H1 (cell line): ENCODE data around the gene HOXA10. TPM values are rescaled to one million over a fixed set of nuclear protein-coding genes. Genes with fewer than 3 reads are reported as not detected.

ENCODE experiments used
- CTCF ChIA-PET: fragments of 300-600 bp; sonication (Branson Sonifier 250); formaldehyde crosslinking; loops from one replicate; lab custom pipeline; 2021; ENCODE audit not compliant: partially characterized antibody; lab: Charles Lee
- POLR2A ChIA-PET: fragments of 300-600 bp; sonication (Branson Sonifier 250); formaldehyde crosslinking; loops from one replicate; lab custom pipeline; 2021; ENCODE audit warnings: inconsistent platforms; ENCODE audit not compliant: partially characterized antibody; lab: Charles Lee
- DNase-seq, 2 experiments: peaks; one replicate each; pipeline versions ENCODE4 v3.0.0 to v3.0.0-alpha.2; 2010 to 2022; ENCODE audit warnings: low spot score in 2 of 2, low read depth in 1 of 2, mixed read lengths in 1 of 2
- FAIRE-seq: peaks from 2 replicates; lab custom pipeline; 2011; peaks lifted over from hg19 to GRCh38; lab: Jason Lieb, UNC
- H2AFZ ChIP-seq: 2 replicates; pipeline ENCODE4 v1.8.1; 2012; ENCODE audit warnings: low read length, inconsistent platforms
- H2AK5ac ChIP-seq: 2 replicates; pipeline ENCODE4 v1.6.1; 2013; ENCODE audit warnings: low read depth, low read length
- H2BK120ac ChIP-seq: replicated peaks from 2 replicates; pipeline ENCODE3; 2013; ENCODE audit warnings: low read depth, low read length, inconsistent platforms
- H2BK12ac ChIP-seq: 2 replicates; pipeline ENCODE4 v1.6.1; 2013; ENCODE audit warnings: low read depth, low read length
- H2BK15ac ChIP-seq: 2 replicates; pipeline ENCODE4 v1.6.1; 2013; ENCODE audit warnings: low read length
- H2BK20ac ChIP-seq: 2 replicates; pipeline ENCODE4 v1.6.1; 2013; ENCODE audit warnings: low read length
- H2BK5ac ChIP-seq: 2 replicates; pipeline ENCODE4 v1.6.1; 2013; ENCODE audit warnings: low read depth, low read length
- H3K14ac ChIP-seq: 2 replicates; pipeline ENCODE4 v1.6.1; 2013; ENCODE audit warnings: inconsistent platforms; ENCODE audit not compliant: insufficient read length
- H3K18ac ChIP-seq: 2 replicates; pipeline ENCODE4 v1.6.1; 2013; ENCODE audit warnings: low read length; ENCODE audit errors: extremely low read depth
- H3K23ac ChIP-seq: 2 replicates; pipeline ENCODE4 v1.6.1; 2013; ENCODE audit warnings: inconsistent platforms; ENCODE audit not compliant: insufficient read length
- H3K23me2 ChIP-seq: 2 replicates; pipeline ENCODE4 v1.6.1; 2013; ENCODE audit warnings: low read depth, low read length
- H3K27ac ChIP-seq: 2 replicates; pipeline ENCODE4 v1.6.1; 2011; ENCODE audit warnings: low read depth, low read length, inconsistent platforms
- H3K27me3 ChIP-seq, 4 experiments: replicated peaks in 1 of 4; 1 replicate in 1 of 4; 2 replicates in 3 of 4; pipeline versions ENCODE4 v1.6.1 to v1.8.1; 2011 to 2013; ENCODE audit warnings: low read length in 3 of 4, mild to moderate bottlenecking in 3 of 4, inconsistent platforms in 2 of 4, mixed read lengths in 2 of 4, moderate library complexity in 1 of 4; ENCODE audit not compliant: control insufficient read depth in 3 of 4, insufficient read depth in 3 of 4; ENCODE audit errors: extremely low read depth in 1 of 4
- H3K36me3 ChIP-seq, 4 experiments: 2 replicates each; pipeline versions ENCODE4 v1.6.1 to v1.8.1; 2011 to 2013; ENCODE audit warnings: mild to moderate bottlenecking in 4 of 4, low read length in 3 of 4, moderate library complexity in 2 of 4, control low read depth in 1 of 4, inconsistent platforms in 1 of 4; ENCODE audit not compliant: insufficient read depth in 4 of 4, control insufficient read depth in 2 of 4
- H3K4ac ChIP-seq: replicated peaks from 2 replicates; pipeline ENCODE3; 2013; ENCODE audit warnings: low read length, low read depth, mixed read lengths, inconsistent platforms; ENCODE audit not compliant: insufficient read length
- H3K4me1 ChIP-seq, 4 experiments: replicated peaks in 1 of 4; 1 replicate in 1 of 4; 2 replicates in 3 of 4; pipeline versions ENCODE4 v1.6.1 to v1.8.1; 2011 to 2013; ENCODE audit warnings: low read length in 3 of 4, inconsistent platforms in 2 of 4, mixed read lengths in 1 of 4; ENCODE audit not compliant: insufficient read depth in 4 of 4, control insufficient read depth in 3 of 4
- H3K4me2 ChIP-seq, 2 experiments: 2 replicates each; pipeline versions ENCODE4 v1.6.1 to v1.8.1; 2011 to 2013; ENCODE audit warnings: low read depth in 2 of 2, low read length in 2 of 2, control low read depth in 1 of 2, inconsistent platforms in 1 of 2, mild to moderate bottlenecking in 1 of 2; ENCODE audit not compliant: insufficient read depth in 1 of 2
- H3K4me3 ChIP-seq, 4 experiments: fragments of 200-600, 300-600 bp in 1 of 4; sonication (generic), shearing (Covaris generic), sonication (Bioruptor Twin) in 1 of 4; 2 replicates each; pipeline versions ENCODE4 v1.5.1 to v1.8.1; 2011 to 2016; ENCODE audit warnings: low read length in 4 of 4, low read depth in 3 of 4, control low read depth in 2 of 4, inconsistent platforms in 2 of 4, mild to moderate bottlenecking in 2 of 4, mixed read lengths in 1 of 4, moderate library complexity in 1 of 4; ENCODE audit not compliant: insufficient read depth in 2 of 4; ENCODE audit errors: extremely low read depth in 1 of 4
- H3K56ac ChIP-seq: replicated peaks from 2 replicates; pipeline ENCODE3; 2013; ENCODE audit warnings: low read depth, mild to moderate bottlenecking, mixed read lengths, low read length, inconsistent platforms; ENCODE audit not compliant: insufficient read length
- H3K79me1 ChIP-seq: 2 replicates; pipeline ENCODE4 v1.6.1; 2013; ENCODE audit warnings: low read depth, low read length, control low read depth
- H3K79me2 ChIP-seq, 2 experiments: 2 replicates each; pipeline versions ENCODE4 v1.6.1 to v1.8.1; 2012 to 2013; ENCODE audit warnings: low read length in 2 of 2, mild to moderate bottlenecking in 2 of 2, inconsistent platforms in 1 of 2; ENCODE audit not compliant: insufficient read depth in 2 of 2, control insufficient read depth in 1 of 2
- H3K9ac ChIP-seq, 4 experiments: replicated peaks in 1 of 4; 1 replicate in 1 of 4; 2 replicates in 3 of 4; pipeline versions ENCODE4 v1.6.1 to v1.8.1; 2011 to 2013; ENCODE audit warnings: low read depth in 3 of 4, low read length in 3 of 4, control low read depth in 2 of 4, mild to moderate bottlenecking in 2 of 4, moderate library complexity in 2 of 4, inconsistent platforms in 1 of 4; ENCODE audit errors: extremely low read depth in 1 of 4
- H3K9me3 ChIP-seq, 2 experiments: 2 replicates each; pipeline versions ENCODE4 v1.6.1 to v1.8.1; 2012 to 2013; ENCODE audit warnings: mild to moderate bottlenecking in 2 of 2, moderate library complexity in 2 of 2, control low read depth in 1 of 2, inconsistent platforms in 1 of 2, low read depth in 1 of 2, low read length in 1 of 2, mixed read lengths in 1 of 2; ENCODE audit not compliant: insufficient read depth in 2 of 2
- H4K20me1 ChIP-seq, 2 experiments: replicated peaks in 1 of 2; 2 replicates each; pipeline versions ENCODE3 to v1.8.1; 2011 to 2013; ENCODE audit warnings: inconsistent platforms in 2 of 2, low read length in 2 of 2, mild to moderate bottlenecking in 1 of 2; ENCODE audit not compliant: insufficient read depth in 2 of 2, control insufficient read depth in 1 of 2
- H4K5ac ChIP-seq: 2 replicates; pipeline ENCODE4 v1.6.1; 2013; ENCODE audit warnings: low read length, low read depth, mixed read lengths, inconsistent platforms; ENCODE audit not compliant: insufficient read length
- H4K8ac ChIP-seq: 2 replicates; pipeline ENCODE4 v1.8.0; 2013; ENCODE audit warnings: mild to moderate bottlenecking, moderate library complexity, low read length, inconsistent platforms; ENCODE audit not compliant: insufficient read depth; ENCODE audit errors: extremely low read depth
- H4K91ac ChIP-seq: replicated peaks from 2 replicates; pipeline ENCODE3; 2013; ENCODE audit warnings: low read length, mixed read lengths, inconsistent platforms; ENCODE audit not compliant: insufficient read length
- ASH2L ChIP-seq: fragments of 200-600, 300-600 bp; sonication (generic); IDR thresholded peaks from one replicate; pipeline ENCODE4 v1.7.1; 2017; ENCODE audit warnings: low read length
- BACH1 ChIP-seq: IDR thresholded peaks from 2 replicates; pipeline ENCODE4 v1.6.1; 2012; ENCODE audit warnings: low read length, improper control_type of control experiment
- BCL11A ChIP-seq, 2 experiments: IDR thresholded peaks; one replicate each; pipeline ENCODE4 v1.6.1; 2011; ENCODE audit warnings: low read depth in 2 of 2, low read length in 2 of 2, mild to moderate bottlenecking in 2 of 2
- BRCA1 ChIP-seq: IDR thresholded peaks from 2 replicates; pipeline ENCODE4 v1.6.1; 2012; ENCODE audit warnings: low read depth, low read length, improper control_type of control experiment
- CBX8 ChIP-seq: fragments of 300-800, 300-1000 bp; sonication (generic); IDR thresholded peaks from 2 replicates; pipeline ENCODE4 v1.7.1; 2016; ENCODE audit warnings: low read depth, low read length, borderline replicate concordance
- POLR2AphosphoS5 ChIP-seq: IDR thresholded peaks from 2 replicates; pipeline ENCODE4 v1.6.1; 2011; ENCODE audit warnings: low read depth, low read length
- SIRT6 ChIP-seq: IDR thresholded peaks from one replicate; pipeline ENCODE4 v1.7.1; 2012; ENCODE audit warnings: low read length, inconsistent platforms
- SP4 ChIP-seq: IDR thresholded peaks from 2 replicates; pipeline ENCODE4 v1.6.1; 2012; ENCODE audit warnings: low read length, inconsistent platforms
- WGBS, 2 experiments: shearing (Covaris generic) in 1 of 2; methylation state at CpG; one replicate each; pipeline versions ENCODE4 v1.1.6 to v1.1.7; 2013 to 2015; ENCODE audit warnings: low lambda C conversion rate in 2 of 2, mixed read lengths in 2 of 2, inconsistent platforms in 1 of 2, low coverage in 1 of 2, missing lambda C conversion rate in 1 of 2; ENCODE audit not compliant: insufficient replicate concordance in 2 of 2, insufficient coverage in 1 of 2, insufficient read length in 1 of 2; ENCODE audit errors: extremely low coverage in 1 of 2, missing lambda C conversion rate in 1 of 2; 5-methylcytosine and 5-hydroxymethylcytosine counted together
- polyA plus RNA-seq, 7 experiments: library from polyadenylated mRNA; depleted of rRNA in 3 of 7; stranded (reverse) in 5 of 7; unstranded in 2 of 7; fragments of >200 nt in 5 of 7; fragments of 200-250 nt in 2 of 7; gene quantifications; 1 replicate in 5 of 7; 2 replicates in 1 of 7; 4 replicates in 1 of 7; pipeline versions ENCODE4 v1.2.1 to v1.2.3, GENCODE V29; 2011 to 2013; ENCODE audit warnings: missing spikeins in 2 of 7, mixed read lengths in 2 of 7
- total RNA-seq: library from RNA; stranded (reverse); fragmentation: NEBNext Ultra II Directional; extraction: Animal tissue kit (Norgen Biotek cat#: 25700); gene quantifications from 2 replicates; pipeline ENCODE4 v1.2.1, GENCODE V29; 2021

HOXA10 gene
- total and polyA plus RNA-seq, 2 of the 8 experiments (the other 6 are each of a cell fraction or from before 2014, with no cell fraction given), result not detected

DNA sequence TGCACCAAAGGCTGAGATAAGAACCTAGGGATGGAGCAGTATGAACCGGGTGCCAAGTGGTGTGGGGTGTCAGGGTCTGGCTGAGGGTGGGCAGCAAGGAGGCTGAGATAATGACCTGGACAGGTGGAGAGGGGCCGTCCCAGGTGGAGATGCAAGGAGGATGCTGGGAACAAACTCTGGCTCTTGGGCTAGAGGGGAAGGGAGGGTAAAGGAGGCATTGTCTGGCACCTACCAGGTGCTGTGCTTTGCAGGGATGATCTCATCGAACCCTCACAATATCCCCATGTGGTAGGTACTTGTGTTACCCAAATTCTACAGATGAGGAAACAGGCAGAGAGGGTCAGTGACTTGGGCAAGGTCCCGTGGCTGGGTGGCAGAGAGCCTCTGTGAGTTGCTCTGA, 45.7 kb upstream of the HOXA10 start:
- Histone ChIP-seq H3K4me3 (no peak overlapping the region), H2BK20ac (no peak overlapping the region), H3K79me1 (no peaks in the 10 kb centered on the region)
- TF ChIP-seq BACH1, result no peak
- no peak for TF ChIP-seq SIRT6
- TF ChIP-seq SP4, result no peak
- TF ChIP-seq POLR2AphosphoS5, result no peak
- TF ChIP-seq BRCA1, result no peak
- no peak for TF ChIP-seq ASH2L
- TF ChIP-seq CBX8, result no peak
- no peak for TF ChIP-seq BCL11A (IDR thresholded peaks at IDR 0.05; ENCODE audit: low read depth in 2 of 2, low read length in 2 of 2)
- TF ChIP-seq, all 59 proteins: peak for 0
- Histone ChIP-seq H2AK5ac (no peak overlapping the region), H2BK15ac (no peak overlapping the region), H3K14ac (no peak overlapping the region), H3K4ac (no peak overlapping the region), H3K23me2 (no peaks in the 10 kb centered on the region), H4K20me1 (peaks cover 7 to 12% of the 10 kb centered on the region in 2 experiments), H3K18ac (no peak overlapping the region; the same call in 1 of the 2 replicates), H4K5ac (no peak overlapping the region), H2BK12ac (0 out of 2 replicates have a peak overlapping the region, but pooled peaks have one; percentile 68), H3K36me3 (no peaks in the 10 kb centered on the region; a peak in 1 of 8 replicates), H3K4me1 (peaks cover 2 to 8% (median 5%) of the 10 kb centered on the region in 4 experiments; a peak in 6 of 7 replicates), H4K91ac (no peak overlapping the region), H3K4me2 (no peak overlapping the region), H3K56ac (no peak overlapping the region), H3K27me3 (peaks cover 64 to 96% (median 88%) of the 10 kb centered on the region in 4 experiments), H3K79me2 (no peaks in the 10 kb centered on the region), H3K9ac (no peak overlapping the region), H3K27ac (no peak overlapping the region), H4K8ac (no peak overlapping the region), H2AFZ (no peak overlapping the region), H3K23ac (no peak overlapping the region), H2BK120ac (no peak overlapping the region), H3K9me3 (no peaks in the 10 kb centered on the region), H2BK5ac (no peak overlapping the region)
- ChIA-PET POLR2A (no interaction called here), CTCF (interaction anchor here (2.2 kb wide), 1 partner anchor 9 kb away, joined by 9 read pairs; no protein-coding TSS in a partner anchor)
- 65% methylated on average over 4 of the region's 4 CpGs; no CpG with 5 or more reads in 1 of the 2 experiments for WGBS, 2 experiments
- FAIRE-seq (no peak), DNase-seq (no peak)
